ENCODE results near the gene GDA.

GRCh38 chr9:72255569-72255968 lies 106.3 kb downstream of the GDA start:
- TF ChIP-seq MAX (IDR thresholded peaks at IDR 0.05): no peak
- no peak for TF ChIP-seq CEBPB (IDR thresholded peaks at IDR 0.05; ENCODE audit: low read depth)
- TF ChIP-seq CTCF (IDR thresholded peaks at IDR 0.05 in 2 of 3, conservative IDR thresholded peaks at IDR 0.05 in 1 of 3; ENCODE audit: borderline replicate concordance in 1 of 3, insufficient read depth in 1 of 3, low read depth in 2 of 3, low read length in 2 of 3): no peak
- no peak for TF ChIP-seq REST (IDR thresholded peaks at IDR 0.05; ENCODE audit: low read depth)
- no peak for TF ChIP-seq RAD21 (IDR thresholded peaks at IDR 0.05; ENCODE audit: low read depth)
- TF ChIP-seq ATF3 (IDR thresholded peaks at IDR 0.05): no peak
- TF ChIP-seq JUND (IDR thresholded peaks at IDR 0.05): no peak
- TF ChIP-seq ZNF274 (IDR thresholded peaks at IDR 0.05; ENCODE audit: low read depth, low read length): no peak
- no peak for TF ChIP-seq EZH2phosphoT487 (IDR thresholded peaks at IDR 0.05; ENCODE audit: borderline replicate concordance)
- TF ChIP-seq POLR2AphosphoS5 (IDR thresholded peaks at IDR 0.05; ENCODE audit: low read depth, low read length): no peak
- no peak for TF ChIP-seq SRF (IDR thresholded peaks at IDR 0.05; ENCODE audit: low read depth)
